ENCODE results near the gene GEMIN8.

DNA sequence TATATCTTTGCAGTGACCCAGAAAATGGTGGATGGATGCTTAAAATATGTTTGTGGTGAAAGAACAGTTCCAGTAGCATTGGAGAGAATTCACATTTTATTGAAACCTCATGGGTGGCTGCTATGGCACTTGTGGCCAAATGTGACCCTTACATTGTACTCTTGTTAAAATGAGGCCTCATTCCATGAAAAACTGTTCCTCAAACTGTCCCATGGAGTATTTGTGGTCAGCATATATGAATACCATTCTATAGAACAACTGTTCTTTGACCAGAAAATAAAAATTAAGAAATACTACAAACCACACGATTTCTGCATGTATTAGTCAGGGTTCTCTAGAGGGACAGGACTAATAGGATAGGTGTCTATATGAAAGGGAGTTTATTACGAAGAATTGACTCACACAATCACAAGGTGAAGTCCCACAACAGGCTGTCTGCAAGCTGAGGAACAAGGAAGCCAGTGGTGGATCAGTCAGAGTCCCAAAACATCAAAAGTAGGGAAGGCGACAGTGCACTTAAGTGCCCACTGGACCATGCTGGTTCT lies 35.1 kb downstream of the GEMIN8 start:
- TF ChIP-seq, protein P1, sequence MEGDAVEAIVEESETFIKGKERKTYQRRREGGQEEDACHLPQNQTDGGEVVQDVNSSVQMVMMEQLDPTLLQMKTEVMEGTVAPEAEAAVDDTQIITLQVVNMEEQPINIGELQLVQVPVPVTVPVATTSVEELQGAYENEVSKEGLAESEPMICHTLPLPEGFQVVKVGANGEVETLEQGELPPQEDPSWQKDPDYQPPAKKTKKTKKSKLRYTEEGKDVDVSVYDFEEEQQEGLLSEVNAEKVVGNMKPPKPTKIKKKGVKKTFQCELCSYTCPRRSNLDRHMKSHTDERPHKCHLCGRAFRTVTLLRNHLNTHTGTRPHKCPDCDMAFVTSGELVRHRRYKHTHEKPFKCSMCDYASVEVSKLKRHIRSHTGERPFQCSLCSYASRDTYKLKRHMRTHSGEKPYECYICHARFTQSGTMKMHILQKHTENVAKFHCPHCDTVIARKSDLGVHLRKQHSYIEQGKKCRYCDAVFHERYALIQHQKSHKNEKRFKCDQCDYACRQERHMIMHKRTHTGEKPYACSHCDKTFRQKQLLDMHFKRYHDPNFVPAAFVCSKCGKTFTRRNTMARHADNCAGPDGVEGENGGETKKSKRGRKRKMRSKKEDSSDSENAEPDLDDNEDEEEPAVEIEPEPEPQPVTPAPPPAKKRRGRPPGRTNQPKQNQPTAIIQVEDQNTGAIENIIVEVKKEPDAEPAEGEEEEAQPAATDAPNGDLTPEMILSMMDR (IDR thresholded peaks at IDR 0.05; ENCODE audit: control extremely low read depth in 1 of 3, insufficient read depth in 1 of 3, low read depth in 1 of 3, low read length in 3 of 3) = no peak
- TF ChIP-seq RXRA (IDR thresholded peaks at IDR 0.05; ENCODE audit: insufficient read depth, low read depth, low read length) (no peak), YY1 (IDR thresholded peaks at IDR 0.05; ENCODE audit: low read depth, low read length) (no peak), TBP (IDR thresholded peaks at IDR 0.05; ENCODE audit: low read depth, low read length) (no peak), ZNF274 (IDR thresholded peaks at IDR 0.05; ENCODE audit: borderline replicate concordance, extremely low read depth, low read length) (no peak), SRF (IDR thresholded peaks at IDR 0.05; ENCODE audit: low read depth, low read length) (no peak), SP1 (IDR thresholded peaks at IDR 0.05; ENCODE audit: low read depth, low read length) (no peak), SIN3A (conservative IDR thresholded peaks at IDR 0.05 in 1 of 2, IDR thresholded peaks at IDR 0.05 in 1 of 2; ENCODE audit: low read depth in 1 of 2, low read length in 2 of 2) (no peak)
- TF ChIP-seq, protein P2, sequence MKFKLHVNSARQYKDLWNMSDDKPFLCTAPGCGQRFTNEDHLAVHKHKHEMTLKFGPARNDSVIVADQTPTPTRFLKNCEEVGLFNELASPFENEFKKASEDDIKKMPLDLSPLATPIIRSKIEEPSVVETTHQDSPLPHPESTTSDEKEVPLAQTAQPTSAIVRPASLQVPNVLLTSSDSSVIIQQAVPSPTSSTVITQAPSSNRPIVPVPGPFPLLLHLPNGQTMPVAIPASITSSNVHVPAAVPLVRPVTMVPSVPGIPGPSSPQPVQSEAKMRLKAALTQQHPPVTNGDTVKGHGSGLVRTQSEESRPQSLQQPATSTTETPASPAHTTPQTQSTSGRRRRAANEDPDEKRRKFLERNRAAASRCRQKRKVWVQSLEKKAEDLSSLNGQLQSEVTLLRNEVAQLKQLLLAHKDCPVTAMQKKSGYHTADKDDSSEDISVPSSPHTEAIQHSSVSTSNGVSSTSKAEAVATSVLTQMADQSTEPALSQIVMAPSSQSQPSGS (IDR thresholded peaks at IDR 0.05; ENCODE audit: low read length) = no peak

All from H1 (cell line).